NCI-H2107 treated with DMSO at 0.1 percent for 48 hours (cell line): ENCODE data around the gene ALG3.

Source experiments
- DNase-seq: peaks from one replicate; lab custom pipeline; 2025; ENCODE audit not compliant: unreplicated experiment; lab: John Stamatoyannopoulos, UW

ALG3 gene

GRCh38 chr3:184198509-184198908 lies 50.3 kb downstream of the ALG3 start:
- no peak for DNase-seq

GRCh38 chr3:184196536-184196935 lies 52.2 kb downstream of the ALG3 start:
- DNase-seq, result no peak

GRCh38 chr3:184193991-184194539 lies 54.7 kb downstream of the ALG3 start:
- no peak for DNase-seq

GRCh38 chr3:184192889-184193288 lies 55.9 kb downstream of the ALG3 start:
- no peak for DNase-seq
